SK-N-SH (cell line): ENCODE data around the gene CHL1. TPM values are rescaled to one million over a fixed set of nuclear protein-coding genes. Genes with fewer than 3 reads are reported as not detected.

ENCODE experiments used
- CTCF ChIA-PET: fragments of 300-600, 350-600 bp; formaldehyde crosslinking; extraction: SDS; loops from one replicate; lab custom pipeline; 2021; lab: Yijun Ruan, JAX
- POLR2A ChIA-PET: fragments of 350-600 bp; sonication (Branson Sonifier 250); formaldehyde crosslinking; extraction: SDS; loops from one replicate; lab custom pipeline; 2020; ENCODE audit warnings: antibody characterized with exemption, inconsistent platforms; lab: Yijun Ruan, JAX
- DNase-seq: peaks from one replicate; pipeline ENCODE4 v3.0.0; 2012
- H2AFZ ChIP-seq: fragments of 200-600 bp; sonication (generic); 2 replicates; pipeline ENCODE4 v1.8.1; 2016; ENCODE audit warnings: antibody characterized with exemption, mild to moderate bottlenecking, low read depth
- H3F3A ChIP-seq: fragments of 200-600 bp; sonication (generic); replicated peaks from 2 replicates; pipeline ENCODE3; 2016; ENCODE audit warnings: antibody characterized with exemption, mild to moderate bottlenecking; ENCODE audit not compliant: insufficient read depth
- H3K27ac ChIP-seq, 2 experiments: fragments of 200-500 bp in 1 of 2; fragments of 200-600 bp in 1 of 2; sonication (Bioruptor generic) in 1 of 2; sonication (generic), shearing (Covaris generic) in 1 of 2; 2 replicates each; pipeline versions ENCODE4 v1.5.1 to v1.6.1; 2014 to 2016; ENCODE audit warnings: low read depth in 2 of 2, inconsistent platforms in 1 of 2, low read length in 1 of 2, mild to moderate bottlenecking in 1 of 2, mixed read lengths in 1 of 2
- H3K27me3 ChIP-seq: fragments of 200-600 bp; sonication (generic), shearing (Covaris generic); 2 replicates; pipeline ENCODE4 v1.6.1; 2016; ENCODE audit warnings: mixed run types; ENCODE audit not compliant: insufficient read depth
- H3K36me3 ChIP-seq, 2 experiments: fragments of 200-500 bp in 1 of 2; fragments of 200-600 bp in 1 of 2; sonication (Bioruptor generic) in 1 of 2; sonication (generic) in 1 of 2; replicated peaks in 1 of 2; 2 replicates each; pipeline versions ENCODE3 to v1.5.1; 2014 to 2016; ENCODE audit warnings: low read length in 1 of 2, mild to moderate bottlenecking in 1 of 2; ENCODE audit not compliant: insufficient read depth in 2 of 2, control insufficient read depth in 1 of 2
- H3K4me1 ChIP-seq, 2 experiments: fragments of 200-500 bp in 1 of 2; fragments of 200-600 bp in 1 of 2; sonication (Bioruptor generic) in 1 of 2; sonication (generic), shearing (Covaris generic) in 1 of 2; 2 replicates each; pipeline versions ENCODE4 v1.5.1 to v1.6.1; 2014 to 2016; ENCODE audit warnings: low read depth in 1 of 2, low read length in 1 of 2, mixed run types in 1 of 2; ENCODE audit not compliant: insufficient read depth in 2 of 2, control insufficient read depth in 1 of 2
- H3K4me2 ChIP-seq: fragments of 200-600 bp; sonication (generic), shearing (Covaris generic); 2 replicates; pipeline ENCODE4 v1.6.1; 2017; ENCODE audit warnings: mixed run types
- H3K4me3 ChIP-seq, 2 experiments: fragments of 200-500 bp in 1 of 2; fragments of 200-600 bp in 1 of 2; sonication (Bioruptor generic) in 1 of 2; sonication (generic), shearing (Covaris generic) in 1 of 2; 2 replicates each; pipeline versions ENCODE4 v1.5.1 to v1.8.1; 2014 to 2016; ENCODE audit warnings: low read depth in 2 of 2, inconsistent platforms in 1 of 2, low read length in 1 of 2, mild to moderate bottlenecking in 1 of 2, mixed read lengths in 1 of 2, moderate library complexity in 1 of 2
- H3K79me2 ChIP-seq: fragments of 200-600 bp; sonication (generic); 2 replicates; pipeline ENCODE4 v1.8.1; 2017; ENCODE audit warnings: mild to moderate bottlenecking; ENCODE audit not compliant: insufficient read depth
- H3K9ac ChIP-seq: fragments of 200-600 bp; sonication (generic); 2 replicates; pipeline ENCODE4 v1.6.1; 2017; ENCODE audit warnings: mixed run types
- H3K9me2 ChIP-seq: fragments of 200-600 bp; sonication (generic); 2 replicates; pipeline ENCODE4 v1.6.1; 2017; ENCODE audit warnings: mixed run types
- H3K9me3 ChIP-seq: fragments of 200-600 bp; sonication (generic); 2 replicates; pipeline ENCODE4 v1.6.1; 2017; ENCODE audit warnings: mixed run types, mild to moderate bottlenecking, moderate library complexity
- H4K20me1 ChIP-seq: fragments of 200-600 bp; sonication (generic); 2 replicates; pipeline ENCODE4 v1.6.1; 2017; ENCODE audit warnings: mild to moderate bottlenecking, mixed run types; ENCODE audit not compliant: insufficient read depth
- ELF1 ChIP-seq: IDR thresholded peaks from 2 replicates; pipeline ENCODE4 v1.4.0; 2012
- EP300 ChIP-seq, 2 experiments: IDR thresholded peaks; 2 replicates each; pipeline versions ENCODE4 v1.4.0 to v1.6.1; 2012; ENCODE audit warnings: borderline replicate concordance in 1 of 2, low read depth in 1 of 2, low read length in 1 of 2
- FOSL2 ChIP-seq: IDR thresholded peaks from 2 replicates; pipeline ENCODE4 v1.4.0; 2012; ENCODE audit warnings: low read depth, mild to moderate bottlenecking, moderate library complexity, borderline replicate concordance
- GABPA ChIP-seq: IDR thresholded peaks from 2 replicates; pipeline ENCODE4 v1.4.0; 2012; ENCODE audit warnings: low read depth, mild to moderate bottlenecking
- GATA2 ChIP-seq: sonication (generic); formaldehyde crosslinking; IDR thresholded peaks from 2 replicates; pipeline ENCODE4 v1.5.0; 2020; ENCODE audit warnings: mild to moderate bottlenecking, missing genetic modification reagents
- MEF2A ChIP-seq: IDR thresholded peaks from 2 replicates; pipeline ENCODE4 v1.4.0; 2012; ENCODE audit warnings: low read depth, borderline replicate concordance
- NFIC ChIP-seq: IDR thresholded peaks from 2 replicates; pipeline ENCODE4 v1.4.0; 2012; ENCODE audit warnings: borderline replicate concordance
- NRF1 ChIP-seq: IDR thresholded peaks from 2 replicates; pipeline ENCODE4 v1.6.1; 2012; ENCODE audit warnings: low read depth, mild to moderate bottlenecking, low read length
- RAD21 ChIP-seq: IDR thresholded peaks from 2 replicates; pipeline ENCODE4 v1.6.1; 2012; ENCODE audit warnings: mild to moderate bottlenecking, low read length
- RFX5 ChIP-seq: IDR thresholded peaks from 2 replicates; pipeline ENCODE4 v1.6.1; 2012; ENCODE audit warnings: mild to moderate bottlenecking, improper control_type of control experiment, low read length
- RXRA ChIP-seq: IDR thresholded peaks from 2 replicates; pipeline ENCODE4 v1.4.0; 2012; ENCODE audit warnings: low read depth, mild to moderate bottlenecking, borderline replicate concordance
- SIN3A ChIP-seq: IDR thresholded peaks from 2 replicates; pipeline ENCODE4 v1.6.1; 2012; ENCODE audit warnings: low read depth, mild to moderate bottlenecking, low read length, moderate library complexity, borderline replicate concordance
- TEAD4 ChIP-seq: IDR thresholded peaks from 2 replicates; pipeline ENCODE4 v1.4.0; 2012; ENCODE audit warnings: mild to moderate bottlenecking, borderline replicate concordance; ENCODE audit not compliant: insufficient read depth
- WGBS: methylation state at CpG from one replicate; pipeline ENCODE4 v1.1.6; 2017; ENCODE audit warnings: low lambda C conversion rate; 5-methylcytosine and 5-hydroxymethylcytosine counted together
- polyA plus RNA-seq, 3 experiments: library from polyadenylated mRNA; depleted of rRNA; stranded (reverse); fragments of >200 nt; gene quantifications; 2 replicates each; pipeline ENCODE4 v1.2.3, GENCODE V29; 2012
- TF ChIP-seq, protein P1 (sequence below): fragments of 150-350 bp; IDR thresholded peaks from 2 replicates; pipeline ENCODE4 v1.6.1; 2017; ENCODE audit warnings: antibody characterized with exemption, low read length, low read depth, borderline replicate concordance
- TF ChIP-seq, protein P2 (sequence below): fragments of 150-350 bp; IDR thresholded peaks from 2 replicates; pipeline ENCODE4 v1.6.1; 2016; ENCODE audit warnings: mild to moderate bottlenecking, low read depth, low read length
- TF ChIP-seq, protein P3 (sequence below): IDR thresholded peaks from 2 replicates; pipeline ENCODE4 v1.6.1; 2012; ENCODE audit warnings: mild to moderate bottlenecking, low read depth, low read length, moderate library complexity

The CHL1 gene
- polyA plus RNA-seq, 1 of the 3 experiments (the other 2 are of a cell fraction): not detected

DNA sequence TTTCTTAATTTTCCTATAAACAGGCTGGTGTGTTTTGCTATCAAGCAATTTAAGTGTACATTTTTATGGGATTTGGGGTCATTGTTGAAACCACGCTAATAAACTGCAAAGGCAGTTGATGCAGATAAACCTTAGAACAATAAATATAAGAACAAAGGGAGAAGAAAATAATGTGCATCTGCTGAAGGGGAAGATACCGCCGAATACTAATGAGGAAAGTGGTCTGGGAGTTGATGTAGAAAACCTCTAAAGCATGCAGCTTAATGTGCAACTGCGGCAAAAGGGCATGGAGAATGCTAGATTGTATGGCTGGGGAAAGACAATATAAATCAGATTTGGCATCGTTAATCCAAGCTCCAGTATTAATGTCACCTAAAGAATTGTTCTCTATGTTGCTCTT lies 29.8 kb upstream of the CHL1 start:
- 35% methylated on average over 5 of the region's 5 CpGs for WGBS
- CTCF ChIA-PET: no interaction called here
- H3K27ac ChIP-seq: no peak overlapping the region
- POLR2A ChIA-PET: no interaction called here
- no peaks in the 10 kb centered on the region for H3F3A ChIP-seq
- H3K9ac ChIP-seq: no peak overlapping the region
- no peaks in the 10 kb centered on the region for H3K36me3 ChIP-seq
- H4K20me1 ChIP-seq: no peaks in the 10 kb centered on the region
- peaks cover 4% of the 10 kb centered on the region; the same call in 1 of the 2 replicates for H3K9me3 ChIP-seq
- H3K4me3 ChIP-seq: no peak overlapping the region
- H2AFZ ChIP-seq: no peak overlapping the region
- no peak for DNase-seq
- no peaks in the 10 kb centered on the region for H3K4me1 ChIP-seq
- H3K27me3 ChIP-seq: no peaks in the 10 kb centered on the region
- no peak for TF ChIP-seq TEAD4
- no peak for TF ChIP-seq SIN3A
- TF ChIP-seq NRF1: no peak
- no peak for TF ChIP-seq RFX5
- TF ChIP-seq EP300 (IDR thresholded peaks at IDR 0.05; ENCODE audit: borderline replicate concordance in 1 of 2, low read depth in 1 of 2, low read length in 1 of 2): no peak
- TF ChIP-seq GABPA: no peak
- TF ChIP-seq, protein P1, sequence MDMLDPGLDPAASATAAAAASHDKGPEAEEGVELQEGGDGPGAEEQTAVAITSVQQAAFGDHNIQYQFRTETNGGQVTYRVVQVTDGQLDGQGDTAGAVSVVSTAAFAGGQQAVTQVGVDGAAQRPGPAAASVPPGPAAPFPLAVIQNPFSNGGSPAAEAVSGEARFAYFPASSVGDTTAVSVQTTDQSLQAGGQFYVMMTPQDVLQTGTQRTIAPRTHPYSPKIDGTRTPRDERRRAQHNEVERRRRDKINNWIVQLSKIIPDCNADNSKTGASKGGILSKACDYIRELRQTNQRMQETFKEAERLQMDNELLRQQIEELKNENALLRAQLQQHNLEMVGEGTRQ: no peak
- TF ChIP-seq, protein P2, sequence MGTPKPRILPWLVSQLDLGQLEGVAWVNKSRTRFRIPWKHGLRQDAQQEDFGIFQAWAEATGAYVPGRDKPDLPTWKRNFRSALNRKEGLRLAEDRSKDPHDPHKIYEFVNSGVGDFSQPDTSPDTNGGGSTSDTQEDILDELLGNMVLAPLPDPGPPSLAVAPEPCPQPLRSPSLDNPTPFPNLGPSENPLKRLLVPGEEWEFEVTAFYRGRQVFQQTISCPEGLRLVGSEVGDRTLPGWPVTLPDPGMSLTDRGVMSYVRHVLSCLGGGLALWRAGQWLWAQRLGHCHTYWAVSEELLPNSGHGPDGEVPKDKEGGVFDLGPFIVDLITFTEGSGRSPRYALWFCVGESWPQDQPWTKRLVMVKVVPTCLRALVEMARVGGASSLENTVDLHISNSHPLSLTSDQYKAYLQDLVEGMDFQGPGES: no peak
- TF ChIP-seq GATA2 (CRISPR knock-in tag): no peak
- no peak for TF ChIP-seq RXRA
- TF ChIP-seq, protein P3, sequence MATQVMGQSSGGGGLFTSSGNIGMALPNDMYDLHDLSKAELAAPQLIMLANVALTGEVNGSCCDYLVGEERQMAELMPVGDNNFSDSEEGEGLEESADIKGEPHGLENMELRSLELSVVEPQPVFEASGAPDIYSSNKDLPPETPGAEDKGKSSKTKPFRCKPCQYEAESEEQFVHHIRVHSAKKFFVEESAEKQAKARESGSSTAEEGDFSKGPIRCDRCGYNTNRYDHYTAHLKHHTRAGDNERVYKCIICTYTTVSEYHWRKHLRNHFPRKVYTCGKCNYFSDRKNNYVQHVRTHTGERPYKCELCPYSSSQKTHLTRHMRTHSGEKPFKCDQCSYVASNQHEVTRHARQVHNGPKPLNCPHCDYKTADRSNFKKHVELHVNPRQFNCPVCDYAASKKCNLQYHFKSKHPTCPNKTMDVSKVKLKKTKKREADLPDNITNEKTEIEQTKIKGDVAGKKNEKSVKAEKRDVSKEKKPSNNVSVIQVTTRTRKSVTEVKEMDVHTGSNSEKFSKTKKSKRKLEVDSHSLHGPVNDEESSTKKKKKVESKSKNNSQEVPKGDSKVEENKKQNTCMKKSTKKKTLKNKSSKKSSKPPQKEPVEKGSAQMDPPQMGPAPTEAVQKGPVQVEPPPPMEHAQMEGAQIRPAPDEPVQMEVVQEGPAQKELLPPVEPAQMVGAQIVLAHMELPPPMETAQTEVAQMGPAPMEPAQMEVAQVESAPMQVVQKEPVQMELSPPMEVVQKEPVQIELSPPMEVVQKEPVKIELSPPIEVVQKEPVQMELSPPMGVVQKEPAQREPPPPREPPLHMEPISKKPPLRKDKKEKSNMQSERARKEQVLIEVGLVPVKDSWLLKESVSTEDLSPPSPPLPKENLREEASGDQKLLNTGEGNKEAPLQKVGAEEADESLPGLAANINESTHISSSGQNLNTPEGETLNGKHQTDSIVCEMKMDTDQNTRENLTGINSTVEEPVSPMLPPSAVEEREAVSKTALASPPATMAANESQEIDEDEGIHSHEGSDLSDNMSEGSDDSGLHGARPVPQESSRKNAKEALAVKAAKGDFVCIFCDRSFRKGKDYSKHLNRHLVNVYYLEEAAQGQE: no peak
- no peaks in the 10 kb centered on the region for H3K9me2 ChIP-seq
- H3K4me2 ChIP-seq: no peak overlapping the region
- H3K79me2 ChIP-seq: no peaks in the 10 kb centered on the region

DNA sequence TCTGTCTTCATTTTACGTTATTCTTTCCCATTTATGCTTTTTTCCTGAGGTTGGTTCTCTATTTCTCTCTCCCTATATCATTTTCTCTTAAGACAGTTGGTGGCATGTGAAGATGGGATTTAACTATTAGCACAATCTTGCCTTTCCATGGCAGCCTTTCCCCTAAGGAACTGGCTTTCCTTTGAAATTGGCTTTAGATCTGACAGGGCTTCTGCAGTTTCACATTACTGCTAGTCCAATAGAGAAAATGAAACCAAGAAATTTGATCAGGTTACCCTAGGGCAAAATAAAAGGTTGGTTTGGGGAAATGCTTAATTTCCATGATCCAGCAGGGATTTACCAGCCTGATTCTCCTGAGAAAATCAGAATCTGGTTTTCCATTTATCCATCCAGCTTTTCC lies 22.7 kb upstream of the CHL1 start:
- CTCF ChIA-PET: interaction anchor here (0.5 kb wide), 1 partner anchor 24 kb away, joined by 3 read pairs; no protein-coding TSS in a partner anchor
- Histone ChIP-seq H3K36me3 (no peaks in the 10 kb centered on the region), H3K4me2 (no peak overlapping the region), H4K20me1 (no peaks in the 10 kb centered on the region), H3K9me2 (no peaks in the 10 kb centered on the region), H3F3A (no peaks in the 10 kb centered on the region), H3K9me3 (no peaks in the 10 kb centered on the region), H3K27ac (no peak overlapping the region), H3K4me3 (no peak overlapping the region), H3K4me1 (no peaks in the 10 kb centered on the region), H3K9ac (no peak overlapping the region), H3K27me3 (no peaks in the 10 kb centered on the region), H2AFZ (no peak overlapping the region), H3K79me2 (no peaks in the 10 kb centered on the region)
- no peak for DNase-seq
- POLR2A ChIA-PET: no interaction called here
- 14% methylated on average over 1 of the region's 1 CpG for WGBS
- no peak for TF ChIP-seq EP300 (IDR thresholded peaks at IDR 0.05; ENCODE audit: borderline replicate concordance in 1 of 2, low read depth in 1 of 2, low read length in 1 of 2)
- TF ChIP-seq RAD21: no peak
- TF ChIP-seq FOSL2: no peak
- TF ChIP-seq RFX5: no peak
- TF ChIP-seq GATA2 (CRISPR knock-in tag): no peak
- no peak for TF ChIP-seq ELF1
- TF ChIP-seq MEF2A: no peak
- TF ChIP-seq NFIC: no peak
- TF ChIP-seq, protein P3: no peak
- TF ChIP-seq GABPA: no peak
